Putamen (tissue), 1 donor: ENCODE measurements around the gene DGKH.
"Not testable (repeated sequence)": the region's sequence is repeated elsewhere in the genome, so short reads cannot be mapped to it uniquely, and the experiment has no call there.

Source experiments
- DNase-seq: peaks from one replicate; pipeline ENCODE4 v3.0.0-alpha.2; 2016; ENCODE audit warnings: low spot score

DGKH gene

DNA sequence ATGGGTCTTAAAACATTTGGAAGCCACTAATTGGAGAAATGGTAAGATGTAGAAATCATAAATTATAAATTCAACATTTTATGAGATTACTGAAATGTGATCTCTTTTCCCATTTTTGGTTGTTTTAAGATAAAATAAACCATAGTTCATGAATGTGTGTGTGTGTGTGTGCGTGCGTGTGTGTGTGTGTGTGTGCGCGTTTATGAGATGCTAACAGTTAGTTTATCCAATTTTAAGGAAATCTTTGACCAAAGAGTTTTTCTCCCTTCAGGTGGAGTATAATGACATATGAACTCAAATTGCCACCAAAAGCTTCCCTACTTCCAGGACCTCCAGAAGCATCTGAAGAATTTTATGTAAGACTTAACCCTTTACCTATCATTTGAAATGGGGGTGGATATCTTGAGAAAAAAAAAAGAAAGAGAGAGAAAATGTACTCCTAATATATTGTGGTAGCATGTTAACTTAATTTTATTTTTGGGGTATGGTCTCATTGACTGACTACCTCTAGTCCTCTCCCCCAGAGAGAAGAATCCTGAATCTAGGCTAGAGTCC is 125.4 kb downstream of the DGKH start:
- no peak for DNase-seq

GRCh38 chr13:42174344-42175162 is 126.1 kb downstream of the DGKH start:
- no peak for DNase-seq

DNA sequence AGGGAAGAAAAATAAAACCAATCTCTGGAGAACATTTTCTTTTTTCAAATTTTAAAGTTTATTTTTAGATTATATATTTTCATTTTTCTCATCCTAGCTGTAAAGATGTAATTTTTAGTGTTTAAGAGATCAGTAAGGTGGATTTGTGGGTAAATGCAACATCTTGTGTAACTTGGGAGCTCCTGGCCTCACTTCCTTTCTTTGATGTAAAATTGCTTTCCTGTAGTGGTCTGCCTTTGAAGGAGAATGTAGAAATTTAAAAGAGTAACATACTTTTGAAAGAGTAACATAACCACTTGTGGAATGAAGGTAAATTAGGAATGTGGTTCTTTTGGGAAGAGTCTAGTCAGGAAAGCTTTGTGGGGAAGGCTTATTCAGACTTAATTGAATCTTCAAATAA is 127.8 kb downstream of the DGKH start:
- DNase-seq: no peak

DNA sequence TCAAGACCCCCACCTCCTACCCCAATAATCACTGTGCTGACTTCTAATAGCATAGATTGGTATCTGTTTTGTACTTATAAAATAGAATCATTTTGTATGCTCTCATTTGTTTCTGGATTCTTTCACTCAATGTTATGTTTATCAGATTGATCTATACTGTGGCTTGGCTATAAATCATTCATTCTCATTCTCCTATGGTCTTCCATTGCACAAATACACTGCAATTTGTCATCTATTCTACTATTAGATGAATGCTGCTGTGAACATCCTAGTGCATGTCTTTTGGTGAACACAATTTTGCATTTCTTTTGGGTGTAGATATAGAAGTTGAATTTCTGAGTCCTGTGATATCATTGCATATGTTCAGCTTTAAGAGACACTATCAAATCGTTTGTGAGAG is 128.7 kb downstream of the DGKH start:
- no peak for DNase-seq

GRCh38 chr13:42181381-42181953 is 133.0 kb downstream of the DGKH start:
- no peak for DNase-seq

- DNase-seq: no peak
Measured at GRCh38 chr13:42189061-42189460, 140.6 kb downstream of the DGKH start.

- DNase-seq: no peak
Measured at GRCh38 chr13:42190529-42190928, 142.1 kb downstream of the DGKH start.

GRCh38 chr13:42211704-42212464 is 163.4 kb downstream of the DGKH start:
- DNase-seq: no peak

DNA sequence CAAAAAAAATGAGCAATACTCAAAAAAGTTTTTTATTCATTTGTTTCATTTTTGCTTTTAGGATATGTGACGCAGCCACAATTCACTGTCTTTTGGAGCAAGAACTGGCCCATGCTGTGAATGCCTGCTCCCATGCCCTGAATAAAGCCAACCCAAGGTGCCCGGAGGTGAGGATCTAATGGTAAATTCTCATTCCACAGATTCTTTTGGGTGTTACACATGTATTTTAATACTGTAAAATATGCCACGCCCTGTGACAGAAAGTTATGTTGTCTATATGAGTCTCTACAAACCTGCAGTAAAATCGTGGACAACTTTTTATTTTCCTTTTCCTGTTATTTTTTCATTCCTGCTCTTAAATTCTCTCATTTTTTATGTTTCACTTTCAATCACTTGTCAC is 166.0 kb downstream of the DGKH start:
- no peak for DNase-seq

DNA sequence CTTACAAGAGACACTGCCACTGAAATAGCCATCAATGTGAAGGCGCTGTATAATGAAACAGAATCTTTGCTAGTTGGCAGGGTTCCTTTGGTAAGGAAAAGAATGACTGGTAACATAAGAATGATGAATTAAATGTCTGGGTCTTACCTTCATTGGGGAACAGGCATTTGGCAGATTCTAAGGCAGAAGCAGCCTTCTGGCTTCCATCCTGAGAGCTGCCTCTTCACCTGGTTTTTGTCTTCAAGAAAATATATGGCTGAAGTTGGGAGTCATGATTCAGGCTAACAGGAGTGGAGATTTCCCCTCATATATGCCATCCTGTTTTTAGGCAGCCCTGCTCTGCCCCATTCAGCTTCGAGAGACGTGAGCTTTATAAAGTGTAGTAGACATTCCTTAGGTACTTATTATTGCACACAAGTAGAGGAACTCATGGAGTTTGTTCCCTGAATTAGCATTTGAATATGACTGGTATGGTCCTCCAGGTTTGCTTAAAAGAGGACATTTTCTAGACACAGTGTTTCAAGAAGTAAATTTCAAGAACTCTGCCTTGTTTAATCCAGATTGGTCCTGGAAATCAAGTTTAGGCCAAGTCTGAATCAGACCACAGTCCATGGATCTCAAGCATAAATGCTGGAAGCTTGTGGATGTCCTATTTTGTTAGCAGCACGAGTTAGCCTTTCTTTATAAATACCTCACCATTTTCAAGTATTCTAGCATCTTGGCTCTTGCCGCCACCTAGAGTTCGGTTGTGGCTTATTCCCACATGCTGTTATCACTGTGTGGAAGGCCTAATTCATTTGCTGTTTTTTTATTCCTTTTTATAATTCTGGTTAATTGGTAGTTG is 167.4 kb downstream of the DGKH start:
- DNase-seq: no peak

- no peak for DNase-seq
Measured at GRCh38 chr13:42216422-42216735, 167.9 kb downstream of the DGKH start.

GRCh38 chr13:42218576-42218975 is 170.1 kb downstream of the DGKH start:
- no peak for DNase-seq

DNA sequence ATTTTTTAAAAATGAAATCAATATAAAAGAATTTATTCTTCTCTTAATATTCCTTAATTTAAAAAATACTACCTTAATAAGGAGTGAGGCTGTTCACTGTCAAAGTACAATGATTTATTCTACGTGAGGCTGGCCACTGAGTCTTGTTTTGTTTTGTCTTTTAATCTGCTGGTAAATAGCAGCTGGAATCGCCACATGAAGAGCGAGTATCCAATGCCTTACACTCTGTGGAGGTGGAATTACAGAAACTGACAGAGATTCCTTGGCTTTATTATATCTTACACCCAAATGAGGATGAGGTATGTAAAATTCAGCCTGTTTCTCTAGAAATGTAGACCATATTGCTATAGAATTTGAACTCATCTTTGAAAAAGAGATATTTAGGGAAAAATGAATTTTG is 170.6 kb downstream of the DGKH start:
- no peak for DNase-seq

- no peak for DNase-seq
Measured at GRCh38 chr13:42219876-42220275, 171.4 kb downstream of the DGKH start.

GRCh38 chr13:42221121-42221765 is 172.8 kb downstream of the DGKH start:
- no peak for DNase-seq

DNA sequence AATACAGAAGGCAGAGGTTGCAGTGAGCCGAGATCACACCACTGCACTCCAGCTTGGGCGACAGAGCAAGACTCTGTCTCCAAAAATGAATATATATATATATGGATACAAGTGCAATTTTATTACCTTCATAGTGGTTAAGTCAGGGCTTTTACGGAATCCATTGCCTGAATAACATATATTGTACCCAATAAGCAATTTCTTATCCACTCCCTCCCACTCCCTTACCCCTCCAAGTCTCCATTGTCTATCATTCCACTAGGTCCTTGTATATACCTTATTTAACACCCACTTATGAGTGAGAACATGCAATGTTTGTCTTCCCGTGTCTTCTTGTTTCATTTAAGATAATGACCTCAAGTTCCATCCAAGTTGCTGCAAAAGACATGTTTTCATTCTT is 175.2 kb downstream of the DGKH start:
- no peak for DNase-seq

DNA sequence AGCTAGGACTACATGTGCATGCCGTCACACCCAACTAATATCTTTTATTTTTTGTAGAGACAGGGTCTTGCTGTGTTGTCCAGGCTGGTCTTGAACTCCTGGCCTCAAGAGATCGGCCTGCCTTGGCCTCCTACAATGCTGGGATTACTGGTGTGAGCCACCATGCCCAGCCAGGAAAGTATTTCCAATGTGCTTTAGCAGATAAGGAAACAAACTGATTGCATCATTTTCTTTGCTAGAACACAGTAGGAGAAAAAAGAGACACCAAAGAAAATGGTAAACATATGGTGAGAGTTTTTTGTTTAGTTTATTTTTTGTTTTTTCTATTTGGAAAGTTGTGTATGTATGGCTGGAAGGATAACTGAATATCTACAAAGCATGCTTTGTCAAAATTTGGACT is 176.6 kb downstream of the DGKH start:
- DNase-seq: no peak

DNA sequence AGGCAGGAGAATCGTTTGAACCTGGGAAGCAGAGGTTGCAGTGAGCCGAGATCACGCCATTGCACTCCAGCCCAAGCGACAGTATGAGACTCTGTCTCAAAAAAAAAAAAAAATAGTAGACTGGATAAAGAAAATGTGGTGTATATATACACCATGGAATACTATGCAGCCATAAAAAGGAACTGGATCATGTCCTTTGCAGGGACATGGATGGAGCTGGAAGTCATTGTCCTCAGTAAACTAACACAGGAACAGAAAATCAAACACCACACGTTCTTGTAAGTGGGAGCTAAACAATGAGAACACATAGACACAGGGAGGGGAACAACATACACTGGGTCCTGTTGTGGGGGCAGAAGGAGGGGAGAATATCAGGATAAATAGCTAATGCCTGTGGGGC is 178.3 kb downstream of the DGKH start:
- not testable (repeated sequence) for DNase-seq

- no peak for DNase-seq
Measured at GRCh38 chr13:42228527-42228926, 180.1 kb downstream of the DGKH start.

- DNase-seq: no peak
Measured at GRCh38 chr13:42229287-42229686, 180.8 kb downstream of the DGKH start.

DNA sequence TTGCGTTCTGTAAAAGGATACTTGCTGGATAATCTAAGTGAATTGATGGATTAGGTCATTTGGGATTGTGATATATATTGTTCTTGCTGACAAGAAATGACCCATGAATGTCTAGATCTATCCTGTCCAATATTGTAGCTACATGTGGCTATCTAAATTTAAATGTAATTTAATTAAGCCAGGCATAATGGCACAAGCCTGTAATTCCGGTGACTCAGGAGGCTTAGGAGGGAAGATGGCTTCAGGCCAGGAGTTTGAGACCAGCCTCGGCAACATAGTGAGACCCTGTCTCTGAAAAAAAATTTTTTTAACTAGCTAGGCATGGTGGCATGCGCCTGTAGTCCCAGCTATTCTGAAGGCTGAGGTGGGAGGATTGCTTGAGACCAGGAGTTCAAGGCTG is 184.2 kb downstream of the DGKH start:
- no peak for DNase-seq

GRCh38 chr13:42233726-42234125 is 185.3 kb downstream of the DGKH start:
- DNase-seq: no peak
